CD4-positive, alpha-beta T cell (primary cell): ENCODE results near the gene MAPK13. TPM values are rescaled to one million over a fixed set of nuclear protein-coding genes. Genes with fewer than 3 reads are reported as not detected.
A peak's percentile ranks its signal among the peaks of the same experiment; 100 is the strongest.

Experiments
- ATAC-seq: fragments of 200-7000 bp; cut with Tn5 transposase; one replicate; pipeline ENCODE4 v1.10.0; 2022; ENCODE audit warnings: mild to moderate bottlenecking; ENCODE audit not compliant: poor library complexity
- CTCF ChIA-PET: fragments of 350-600 bp; sonication (Branson Sonifier 250); formaldehyde crosslinking; loops from one replicate; lab custom pipeline; 2021; ENCODE audit warnings: antibody characterized with exemption, inconsistent platforms; lab: Charles Lee
- POLR2A ChIA-PET: fragments of 350-600 bp; sonication (Branson Sonifier 250); formaldehyde crosslinking; loops from one replicate; lab custom pipeline; 2021; ENCODE audit warnings: antibody characterized with exemption, inconsistent platforms; lab: Charles Lee
- DNase-seq, 14 experiments: peaks; one replicate each; pipeline ENCODE4 v3.0.0-alpha.2; 2013 to 2020; ENCODE audit warnings: mixed read lengths in 2 of 14
- H3K27ac ChIP-seq, 2 donors: one replicate each; pipeline versions ENCODE4 v1.5.1 to v1.7.0; 2013; ENCODE audit warnings: low read length in 2 of 2, low read depth in 1 of 2, mild to moderate bottlenecking in 1 of 2
- H3K27me3 ChIP-seq, 2 experiments: 1 replicate in 1 of 2; 2 replicates in 1 of 2; pipeline versions ENCODE4 v1.6.1 to v1.7.0; 2013; ENCODE audit warnings: low read length in 2 of 2, control low read depth in 1 of 2, mild to moderate bottlenecking in 1 of 2, moderate library complexity in 1 of 2; ENCODE audit not compliant: insufficient read depth in 2 of 2, control insufficient read depth in 1 of 2
- H3K36me3 ChIP-seq: one replicate; pipeline ENCODE4 v1.6.1; 2013; ENCODE audit warnings: low read length, control low read depth; ENCODE audit not compliant: insufficient read depth
- H3K4me1 ChIP-seq: one replicate; pipeline ENCODE4 v1.6.1; 2013; ENCODE audit warnings: low read length, control low read depth; ENCODE audit not compliant: insufficient read depth
- H3K4me3 ChIP-seq: one replicate; pipeline ENCODE4 v1.5.1; 2013; ENCODE audit warnings: mild to moderate bottlenecking, low read length, moderate library complexity
- H3K9me3 ChIP-seq, 2 experiments: 1 replicate in 1 of 2; 2 replicates in 1 of 2; pipeline versions ENCODE4 v1.6.1 to v1.7.0; 2013; ENCODE audit warnings: low read length in 2 of 2, mild to moderate bottlenecking in 2 of 2, control low read depth in 1 of 2, moderate library complexity in 1 of 2; ENCODE audit not compliant: control insufficient read depth in 1 of 2, insufficient read depth in 1 of 2
- H3K27ac Mint-ChIP-seq: one replicate; pipeline ENCODE4 v1.8.0; 2020; ENCODE audit warnings: mixed read lengths
- H3K27me3 Mint-ChIP-seq: one replicate; pipeline ENCODE4 v1.8.0; 2021; ENCODE audit warnings: mixed read lengths
- H3K36me3 Mint-ChIP-seq: one replicate; pipeline ENCODE4 v1.8.0; 2021; ENCODE audit warnings: low read depth, mixed read lengths
- H3K4me1 Mint-ChIP-seq: one replicate; pipeline ENCODE4 v1.8.0; 2021; ENCODE audit warnings: low read depth, mixed read lengths
- H3K4me3 Mint-ChIP-seq: one replicate; pipeline ENCODE4 v1.8.0; 2020; ENCODE audit warnings: mild to moderate bottlenecking, mixed read lengths
- H3K9me3 Mint-ChIP-seq: one replicate; pipeline ENCODE4 v1.8.0; 2020; ENCODE audit warnings: mixed read lengths
- CTCF ChIP-seq: fragments of 200-600 bp; IDR thresholded peaks from one replicate; pipeline ENCODE4 v1.8.0; 2022; ENCODE audit warnings: antibody characterized with exemption, mild to moderate bottlenecking
- intact Hi-C, 2 experiments: fragments of 100-400 bp; cut with DNase I in 1 of 2; cut with micrococcal nuclease in 1 of 2; formaldehyde crosslinking; loops; one replicate each; pipeline versions ENCODE4 v1.15.1 to v1.9.0; 2023 to 2025; cut with DNase I, micrococcal nuclease
- total RNA-seq, 174 experiments: library from RNA in 2 of 174; stranded (reverse) in 2 of 174; gene quantifications; one replicate each; pipeline ENCODE4 v1.2.3 and lab custom pipeline; 2021 to 2026

The MAPK13 gene
- total RNA-seq, 2 experiments from 2014 or later: 58.5 to 63.5 TPM

GRCh38 chr6:36138667-36139066 is 8.4 kb downstream of the MAPK13 start:
- no peaks in the 10 kb centered on the region for H3K9me3 ChIP-seq
- ATAC-seq (no peak), DNase-seq (no peak)
- no peak overlapping the region for H3K27ac ChIP-seq
- no peak for TF ChIP-seq CTCF
- peaks cover 15% of the 10 kb centered on the region for H3K4me1 ChIP-seq
- intact Hi-C loops: no loop called here
- Mint-ChIP-seq H3K36me3 (peaks cover 76% of the 10 kb centered on the region), H3K9me3 (no peaks in the 10 kb centered on the region), H3K27me3 (no peaks in the 10 kb centered on the region), H3K4me1 (peaks cover 33% of the 10 kb centered on the region), H3K27ac (peak overlapping the region; percentile 36), H3K4me3 (no peak overlapping the region)
- H3K36me3 ChIP-seq: peaks cover 63% of the 10 kb centered on the region
- H3K27me3 ChIP-seq: no peaks in the 10 kb centered on the region
- POLR2A ChIA-PET: interaction anchor here (1.2 to 1.3 kb wide), 2 partner anchors 18 to 57 kb away, joined by 3 to 4 read pairs; no protein-coding TSS in a partner anchor
- CTCF ChIA-PET: no interaction called here
- H3K4me3 ChIP-seq: no peak overlapping the region

GRCh38 chr6:36139431-36139830 is 9.1 kb downstream of the MAPK13 start:
- DNase-seq (peak in 2 of 14 experiments; percentile 20 to 43), ATAC-seq (no peak)
- H3K27me3 ChIP-seq: no peaks in the 10 kb centered on the region
- ChIA-PET POLR2A (interaction anchor here (1.3 to 3.4 kb wide), 2 partner anchors 8 to 56 kb away, joined by 3 to 16 read pairs; no protein-coding TSS in a partner anchor), CTCF (no interaction called here)
- no peak for TF ChIP-seq CTCF
- Mint-ChIP-seq H3K4me3 (no peak overlapping the region), H3K9me3 (no peaks in the 10 kb centered on the region), H3K27me3 (no peaks in the 10 kb centered on the region), H3K36me3 (peaks cover 72% of the 10 kb centered on the region), H3K4me1 (peaks cover 29% of the 10 kb centered on the region), H3K27ac (peak overlapping the region; percentile 36)
- H3K36me3 ChIP-seq: peaks cover 55% of the 10 kb centered on the region
- intact Hi-C loops: no loop called here
- no peak overlapping the region for H3K27ac ChIP-seq
- no peak overlapping the region for H3K4me3 ChIP-seq
- peaks cover 15% of the 10 kb centered on the region for H3K4me1 ChIP-seq
- no peaks in the 10 kb centered on the region for H3K9me3 ChIP-seq

- POLR2A ChIA-PET: interaction anchor here (3.4 kb wide), 1 partner anchor 9 kb away, joined by 16 read pairs; no protein-coding TSS in a partner anchor
- H3K27me3 ChIP-seq: no peaks in the 10 kb centered on the region
- no peaks in the 10 kb centered on the region for H3K9me3 ChIP-seq
- intact Hi-C loops: no loop called here
- peaks cover 66% of the 10 kb centered on the region for H3K36me3 Mint-ChIP-seq
- no peak for TF ChIP-seq CTCF
- H3K4me1 ChIP-seq: peaks cover 15% of the 10 kb centered on the region
- ATAC-seq (peak; percentile 17), DNase-seq (no peak)
- H3K36me3 ChIP-seq: peaks cover 50% of the 10 kb centered on the region
- no peak overlapping the region for H3K4me3 ChIP-seq
- no peaks in the 10 kb centered on the region for H3K27me3 Mint-ChIP-seq
- peak overlapping the region; percentile 4 for H3K27ac Mint-ChIP-seq
- no peak overlapping the region for H3K27ac ChIP-seq
- H3K4me1 Mint-ChIP-seq: peaks cover 29% of the 10 kb centered on the region
- CTCF ChIA-PET: no interaction called here
- no peak overlapping the region for H3K4me3 Mint-ChIP-seq
- H3K9me3 Mint-ChIP-seq: no peaks in the 10 kb centered on the region
Measured at GRCh38 chr6:36139991-36140710, 9.8 kb downstream of the MAPK13 start.
